HEK293T (cell line): ENCODE data around the gene INPP5D.

ENCODE experiments used
- BHLHE40 ChIP-seq: fragments of 450-650 bp; IDR thresholded peaks from 2 replicates; pipeline ENCODE4 v1.6.1; 2016; ENCODE audit warnings: mild to moderate bottlenecking, moderate library complexity, borderline replicate concordance
- ELF4 ChIP-seq: fragments of 450-650 bp; IDR thresholded peaks from 2 replicates; pipeline ENCODE4 v1.6.1; 2017; ENCODE audit warnings: antibody characterized with exemption

GRCh38 chr2:233242231-233242927, 182.2 kb downstream of the INPP5D start:
- TF ChIP-seq BHLHE40 = no peak
- no peak for TF ChIP-seq ELF4
